Retinal pigment epithelial cell (primary cell): Measurements from ENCODE around the gene ADH4.

Experiments used
- DNase-seq: peaks from one replicate; pipeline ENCODE4 v3.0.0-alpha.2; 2010; ENCODE audit warnings: low read depth
- H3K4me3 ChIP-seq: 2 replicates; pipeline ENCODE4 v1.5.1; 2011; ENCODE audit warnings: mild to moderate bottlenecking, low read length, control low read depth, moderate library complexity
- TF ChIP-seq, protein P1 (sequence below): conservative IDR thresholded peaks from 2 replicates; pipeline ENCODE4 v1.5.1; 2011; ENCODE audit warnings: low read depth, low read length, control low read depth, inconsistent platforms

ADH4 gene

DNA sequence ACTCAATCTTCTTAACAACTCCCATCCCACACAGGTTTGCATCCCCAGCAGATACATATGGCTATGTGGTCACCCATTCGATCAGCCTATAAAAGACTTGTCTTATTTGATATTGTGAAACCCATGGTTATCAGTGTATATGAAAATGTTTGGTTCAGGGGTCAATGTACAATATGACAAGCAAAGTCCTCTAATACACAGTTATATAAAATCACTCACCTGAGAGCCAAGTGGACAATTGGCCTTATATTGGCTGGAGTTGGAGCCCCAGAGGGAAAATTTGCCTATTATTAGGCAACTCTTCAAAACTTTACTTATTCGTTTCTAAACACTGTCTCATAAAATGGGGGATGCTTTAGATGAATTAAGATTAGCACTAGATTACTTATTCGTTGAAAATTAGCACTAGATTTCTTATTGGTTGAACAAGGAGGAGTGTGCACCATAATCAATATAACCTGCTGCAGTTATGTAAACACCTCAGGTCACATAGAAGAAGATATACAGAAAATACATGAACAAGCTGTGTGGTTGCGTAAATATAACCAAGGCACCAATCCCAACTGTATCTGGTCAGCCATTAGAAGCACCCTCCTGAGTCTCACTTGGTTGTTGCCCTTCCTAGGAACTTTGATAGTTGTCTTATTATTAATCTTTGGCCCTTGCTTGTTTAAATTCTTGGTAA is 10.7 kb upstream of the ADH4 start:
- DNase-seq: no peak
- no peak overlapping the region for H3K4me3 ChIP-seq
- TF ChIP-seq, protein P1, sequence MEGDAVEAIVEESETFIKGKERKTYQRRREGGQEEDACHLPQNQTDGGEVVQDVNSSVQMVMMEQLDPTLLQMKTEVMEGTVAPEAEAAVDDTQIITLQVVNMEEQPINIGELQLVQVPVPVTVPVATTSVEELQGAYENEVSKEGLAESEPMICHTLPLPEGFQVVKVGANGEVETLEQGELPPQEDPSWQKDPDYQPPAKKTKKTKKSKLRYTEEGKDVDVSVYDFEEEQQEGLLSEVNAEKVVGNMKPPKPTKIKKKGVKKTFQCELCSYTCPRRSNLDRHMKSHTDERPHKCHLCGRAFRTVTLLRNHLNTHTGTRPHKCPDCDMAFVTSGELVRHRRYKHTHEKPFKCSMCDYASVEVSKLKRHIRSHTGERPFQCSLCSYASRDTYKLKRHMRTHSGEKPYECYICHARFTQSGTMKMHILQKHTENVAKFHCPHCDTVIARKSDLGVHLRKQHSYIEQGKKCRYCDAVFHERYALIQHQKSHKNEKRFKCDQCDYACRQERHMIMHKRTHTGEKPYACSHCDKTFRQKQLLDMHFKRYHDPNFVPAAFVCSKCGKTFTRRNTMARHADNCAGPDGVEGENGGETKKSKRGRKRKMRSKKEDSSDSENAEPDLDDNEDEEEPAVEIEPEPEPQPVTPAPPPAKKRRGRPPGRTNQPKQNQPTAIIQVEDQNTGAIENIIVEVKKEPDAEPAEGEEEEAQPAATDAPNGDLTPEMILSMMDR: no peak

DNA sequence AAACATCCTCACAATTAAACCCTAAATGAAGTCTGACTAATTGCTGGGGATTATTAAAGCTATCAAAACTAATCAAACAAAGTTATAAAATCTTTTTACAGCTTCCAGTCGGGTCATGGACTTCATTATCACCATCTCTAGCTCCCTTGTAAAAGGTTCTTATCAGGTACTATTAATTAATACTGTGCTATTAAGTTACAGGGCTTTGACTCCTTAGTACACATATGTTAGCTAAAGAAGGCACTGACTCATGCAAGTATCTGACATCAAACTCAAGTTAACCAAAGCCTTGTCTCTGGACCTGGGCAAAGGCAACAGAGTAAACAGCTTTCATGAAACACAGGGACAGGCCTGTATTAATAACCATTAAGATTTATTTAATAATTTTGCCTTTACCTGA is 7.9 kb upstream of the ADH4 start:
- no peak for DNase-seq

DNA sequence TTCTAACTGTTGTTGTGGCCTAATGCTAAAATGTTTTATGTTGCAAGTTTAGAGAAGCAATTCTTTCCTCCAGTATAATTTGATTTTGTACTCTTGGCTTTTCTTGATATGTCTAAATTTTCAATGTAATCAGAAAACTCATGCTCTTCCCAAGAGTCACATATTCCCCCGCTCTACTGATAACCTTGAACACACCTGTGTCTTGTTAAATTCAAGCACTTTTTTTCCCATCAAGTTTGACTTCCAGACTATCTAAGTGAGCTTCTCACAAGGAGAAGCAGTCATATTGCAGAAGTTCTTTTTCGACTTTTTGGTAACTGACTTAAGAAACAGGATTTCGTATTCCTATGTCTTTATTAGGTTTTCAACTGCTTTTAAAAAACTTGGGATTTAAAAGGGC is 7.4 kb upstream of the ADH4 start:
- DNase-seq: no peak
- TF ChIP-seq, protein P1: no peak
- no peak overlapping the region for H3K4me3 ChIP-seq

More for the DNA sequence above, 7.9 kb upstream of the ADH4 start:
- H3K4me3 ChIP-seq: no peak overlapping the region
- TF ChIP-seq, protein P1: no peak

DNA sequence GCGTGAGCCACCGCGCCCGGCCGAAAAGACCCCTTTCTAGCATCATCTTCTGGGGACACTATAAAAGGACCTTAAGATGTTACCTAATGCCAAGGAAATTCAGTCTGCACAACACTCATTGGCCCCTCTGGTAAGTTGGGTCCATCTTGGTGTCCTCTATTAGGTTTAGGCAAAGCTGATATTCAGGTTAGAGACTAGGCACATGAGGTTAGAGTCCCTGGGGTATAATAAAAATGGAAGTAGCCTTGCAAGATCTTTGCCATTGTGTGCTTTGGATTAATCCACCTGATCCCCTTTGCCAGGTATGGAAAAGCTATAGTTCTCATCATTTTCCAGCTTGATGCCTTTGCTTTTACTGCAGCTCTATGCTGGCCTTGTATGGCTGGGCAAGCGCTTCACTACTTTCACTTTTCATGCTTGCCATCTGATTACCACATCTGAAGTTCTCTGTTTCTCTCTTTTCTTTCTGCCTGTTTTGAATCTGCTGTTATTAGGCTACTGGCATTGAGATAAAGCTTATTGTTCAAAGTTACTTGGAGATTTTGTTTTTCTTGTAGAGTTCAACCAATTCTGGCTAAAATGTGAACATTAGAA is 5.4 kb upstream of the ADH4 start:
- TF ChIP-seq, protein P1: no peak
- DNase-seq: no peak
- no peak overlapping the region for H3K4me3 ChIP-seq

DNA sequence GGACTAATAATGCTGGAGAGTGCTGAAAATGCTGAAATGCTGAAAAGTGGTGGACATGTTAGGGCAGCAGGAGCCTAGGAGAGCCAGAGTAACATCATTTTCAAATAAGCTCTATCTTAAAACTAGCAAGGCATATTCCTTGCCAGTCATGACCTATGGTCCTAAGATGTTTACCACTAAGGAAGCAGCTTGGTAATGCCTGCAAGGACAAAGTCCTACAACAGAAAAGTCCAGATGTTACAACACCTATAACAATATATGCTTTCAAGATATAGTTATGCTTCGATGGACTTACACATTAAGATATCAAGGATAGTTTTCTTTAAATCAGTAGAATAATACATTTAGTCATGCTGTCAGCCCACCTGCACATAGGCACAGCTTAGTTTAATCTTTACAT is 4.5 kb upstream of the ADH4 start:
- H3K4me3 ChIP-seq: no peak overlapping the region
- TF ChIP-seq, protein P1: no peak
- no peak for DNase-seq

DNA sequence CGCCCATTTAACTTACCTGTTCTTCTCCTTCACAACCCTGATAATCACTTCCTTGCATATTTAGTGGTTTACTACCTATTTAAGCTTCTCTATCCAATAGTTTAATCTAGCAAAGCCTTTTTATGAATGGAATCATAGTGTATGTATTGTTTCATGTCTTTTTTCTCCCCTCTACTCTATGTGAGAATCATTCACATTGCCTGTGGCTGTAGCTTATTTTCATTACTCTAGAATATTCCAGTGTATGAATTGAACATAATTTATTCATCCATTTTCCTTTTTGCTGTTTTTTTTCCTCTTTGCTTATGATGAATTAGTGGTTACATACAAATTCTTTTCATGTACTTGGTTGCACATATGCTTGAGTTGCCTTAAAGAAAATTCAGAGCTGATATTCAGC is 490 bp upstream of the ADH4 start:
- H3K4me3 ChIP-seq: no peak overlapping the region
- TF ChIP-seq, protein P1: no peak
- no peak for DNase-seq

DNA sequence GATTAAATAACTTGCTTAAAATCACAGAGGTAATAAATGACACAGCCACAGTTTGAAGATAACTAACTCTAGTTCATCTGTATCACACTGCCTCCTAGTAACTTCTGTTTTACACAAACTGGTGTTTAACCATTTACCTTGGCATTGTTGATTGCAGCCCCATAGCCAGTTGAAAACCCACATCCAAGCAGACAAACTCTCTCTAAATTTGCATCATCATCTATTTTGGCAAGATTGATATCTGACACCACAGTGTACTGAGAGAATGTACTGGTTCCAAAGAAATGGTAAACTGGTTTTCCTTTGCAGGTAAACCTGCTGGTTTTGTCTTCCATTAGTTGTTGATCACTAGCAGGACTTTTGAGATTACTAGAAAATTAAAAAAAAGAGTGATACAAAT is 7.8 kb downstream of the ADH4 start:
- H3K4me3 ChIP-seq: no peak overlapping the region
- no peak for DNase-seq
- TF ChIP-seq, protein P1: no peak
